Measurements from ENCODE around the gene OR9G4. TPM values are rescaled to one million over a fixed set of nuclear protein-coding genes. Genes with fewer than 3 reads are reported as not detected.

Gene OR9G4
- total and polyA plus RNA-seq, 10 of the 15 experiments (the other 5 are each of a cell fraction or from before 2014, with no cell fraction given), result not detected

DNA sequence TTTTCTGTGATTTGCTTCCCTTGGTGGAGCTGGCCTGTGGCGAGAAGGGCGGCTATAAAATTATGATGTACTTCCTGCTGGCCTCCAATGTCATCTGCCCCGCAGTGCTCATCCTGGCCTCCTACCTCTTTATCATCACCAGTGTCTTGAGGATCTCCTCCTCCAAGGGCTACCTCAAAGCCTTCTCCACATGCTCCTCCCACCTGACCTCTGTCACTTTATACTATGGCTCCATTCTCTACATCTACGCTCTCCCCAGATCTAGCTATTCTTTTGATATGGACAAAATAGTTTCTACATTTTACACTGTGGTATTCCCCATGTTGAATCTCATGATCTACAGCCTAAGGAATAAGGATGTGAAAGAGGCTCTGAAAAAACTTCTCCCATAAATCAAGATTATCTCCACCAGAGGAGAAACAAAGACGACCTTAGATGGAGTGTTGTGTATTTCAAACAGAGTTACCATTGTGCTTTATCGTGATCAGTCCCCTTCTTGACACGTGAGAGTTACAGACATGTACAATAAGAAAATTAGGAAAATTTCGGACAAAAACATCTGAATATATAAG lies 47.5 kb downstream of the OR9G4 start:
- Histone ChIP-seq H2AFZ (ENCODE audit: control insufficient read depth, low read depth, low read length) (no peak overlapping the region), H3K4me1 (ENCODE audit: control insufficient read depth, insufficient read depth, low read length) (no peaks in the 10 kb centered on the region), H3K4me3 (no peak overlapping the region), H3K36me3 (ENCODE audit: control insufficient read depth in 2 of 2, insufficient read depth in 2 of 2, low read length in 1 of 2) (no peaks in the 10 kb centered on the region), H3K4me2 (ENCODE audit: control insufficient read depth, insufficient read depth) (no peak overlapping the region), H4K20me1 (ENCODE audit: control insufficient read depth, insufficient read depth) (no peaks in the 10 kb centered on the region), H3K9me3 (replicated peaks; ENCODE audit: control insufficient read depth, insufficient read depth, low read length) (no peaks in the 10 kb centered on the region), H3K9ac (ENCODE audit: control insufficient read depth, insufficient read depth, low read length) (no peak overlapping the region), H3K27ac (ENCODE audit: control insufficient read depth, insufficient read depth) (no peak overlapping the region), H3K27me3 (replicated peaks in 1 of 2; ENCODE audit: control insufficient read depth in 2 of 2, insufficient read depth in 2 of 2, low read length in 1 of 2) (no peaks in the 10 kb centered on the region), H3K79me2 (ENCODE audit: control insufficient read depth, insufficient read depth, low read length) (no peaks in the 10 kb centered on the region)
- ChIA-PET POLR2A (no interaction called here), RAD21 (ENCODE audit: unreplicated experiment) (no interaction called here), CTCF (no interaction called here), SMC1A (ENCODE audit: uncharacterized antibody, unreplicated experiment) (no interaction called here)
- no peak for FAIRE-seq
- intact Hi-C loops (cut with micrococcal nuclease; ENCODE audit: unreplicated experiment), result no loop called here
- in situ Hi-C loops (cut with MboI), result no loop called here
- 15% methylated on average over 8 of the region's 8 CpGs for WGBS (ENCODE audit: insufficient coverage, insufficient replicate concordance, low lambda C conversion rate, missing lambda C conversion rate)
- no TSS peak for BruUV-seq (replicated peaks)
- no peak; the same call in 2 of the 3 replicates for ATAC-seq
- no peak for DNase-seq (ENCODE audit: low read depth, low spot score)
- TF ChIP-seq, protein P1, sequence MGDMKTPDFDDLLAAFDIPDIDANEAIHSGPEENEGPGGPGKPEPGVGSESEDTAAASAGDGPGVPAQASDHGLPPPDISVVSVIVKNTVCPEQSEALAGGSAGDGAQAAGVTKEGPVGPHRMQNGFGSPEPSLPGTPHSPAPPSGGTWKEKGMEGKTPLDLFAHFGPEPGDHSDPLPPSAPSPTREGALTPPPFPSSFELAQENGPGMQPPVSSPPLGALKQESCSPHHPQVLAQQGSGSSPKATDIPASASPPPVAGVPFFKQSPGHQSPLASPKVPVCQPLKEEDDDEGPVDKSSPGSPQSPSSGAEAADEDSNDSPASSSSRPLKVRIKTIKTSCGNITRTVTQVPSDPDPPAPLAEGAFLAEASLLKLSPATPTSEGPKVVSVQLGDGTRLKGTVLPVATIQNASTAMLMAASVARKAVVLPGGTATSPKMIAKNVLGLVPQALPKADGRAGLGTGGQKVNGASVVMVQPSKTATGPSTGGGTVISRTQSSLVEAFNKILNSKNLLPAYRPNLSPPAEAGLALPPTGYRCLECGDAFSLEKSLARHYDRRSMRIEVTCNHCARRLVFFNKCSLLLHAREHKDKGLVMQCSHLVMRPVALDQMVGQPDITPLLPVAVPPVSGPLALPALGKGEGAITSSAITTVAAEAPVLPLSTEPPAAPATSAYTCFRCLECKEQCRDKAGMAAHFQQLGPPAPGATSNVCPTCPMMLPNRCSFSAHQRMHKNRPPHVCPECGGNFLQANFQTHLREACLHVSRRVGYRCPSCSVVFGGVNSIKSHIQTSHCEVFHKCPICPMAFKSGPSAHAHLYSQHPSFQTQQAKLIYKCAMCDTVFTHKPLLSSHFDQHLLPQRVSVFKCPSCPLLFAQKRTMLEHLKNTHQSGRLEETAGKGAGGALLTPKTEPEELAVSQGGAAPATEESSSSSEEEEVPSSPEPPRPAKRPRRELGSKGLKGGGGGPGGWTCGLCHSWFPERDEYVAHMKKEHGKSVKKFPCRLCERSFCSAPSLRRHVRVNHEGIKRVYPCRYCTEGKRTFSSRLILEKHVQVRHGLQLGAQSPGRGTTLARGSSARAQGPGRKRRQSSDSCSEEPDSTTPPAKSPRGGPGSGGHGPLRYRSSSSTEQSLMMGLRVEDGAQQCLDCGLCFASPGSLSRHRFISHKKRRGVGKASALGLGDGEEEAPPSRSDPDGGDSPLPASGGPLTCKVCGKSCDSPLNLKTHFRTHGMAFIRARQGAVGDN (IDR thresholded peaks at IDR 0.05), result no peak
- no peak for TF ChIP-seq KLF5 (IDR thresholded peaks at IDR 0.05; ENCODE audit: partially characterized antibody)
- TF ChIP-seq EP300 (IDR thresholded peaks at IDR 0.05; ENCODE audit: borderline replicate concordance in 1 of 2, control insufficient read depth in 1 of 2, low read depth in 2 of 2, low read length in 2 of 2), result no peak
- no peak for TF ChIP-seq RCOR1 (conservative IDR thresholded peaks at IDR 0.05; ENCODE audit: low read depth, low read length)
- no peak for TF ChIP-seq TARDBP (IDR thresholded peaks at IDR 0.05; ENCODE audit: borderline replicate concordance)
- no peak for TF ChIP-seq SMAD5 (IDR thresholded peaks at IDR 0.05; ENCODE audit: low read depth)
- TF ChIP-seq MXI1 (IDR thresholded peaks at IDR 0.05; ENCODE audit: low read depth, low read length), result no peak
- no peak for TF ChIP-seq KAT2A (conservative IDR thresholded peaks at IDR 0.05; ENCODE audit: control insufficient read depth, low read depth, low read length)
- no peak for TF ChIP-seq TCF12 (IDR thresholded peaks at IDR 0.05; ENCODE audit: low read depth, low read length)
- TF ChIP-seq, protein P2, sequence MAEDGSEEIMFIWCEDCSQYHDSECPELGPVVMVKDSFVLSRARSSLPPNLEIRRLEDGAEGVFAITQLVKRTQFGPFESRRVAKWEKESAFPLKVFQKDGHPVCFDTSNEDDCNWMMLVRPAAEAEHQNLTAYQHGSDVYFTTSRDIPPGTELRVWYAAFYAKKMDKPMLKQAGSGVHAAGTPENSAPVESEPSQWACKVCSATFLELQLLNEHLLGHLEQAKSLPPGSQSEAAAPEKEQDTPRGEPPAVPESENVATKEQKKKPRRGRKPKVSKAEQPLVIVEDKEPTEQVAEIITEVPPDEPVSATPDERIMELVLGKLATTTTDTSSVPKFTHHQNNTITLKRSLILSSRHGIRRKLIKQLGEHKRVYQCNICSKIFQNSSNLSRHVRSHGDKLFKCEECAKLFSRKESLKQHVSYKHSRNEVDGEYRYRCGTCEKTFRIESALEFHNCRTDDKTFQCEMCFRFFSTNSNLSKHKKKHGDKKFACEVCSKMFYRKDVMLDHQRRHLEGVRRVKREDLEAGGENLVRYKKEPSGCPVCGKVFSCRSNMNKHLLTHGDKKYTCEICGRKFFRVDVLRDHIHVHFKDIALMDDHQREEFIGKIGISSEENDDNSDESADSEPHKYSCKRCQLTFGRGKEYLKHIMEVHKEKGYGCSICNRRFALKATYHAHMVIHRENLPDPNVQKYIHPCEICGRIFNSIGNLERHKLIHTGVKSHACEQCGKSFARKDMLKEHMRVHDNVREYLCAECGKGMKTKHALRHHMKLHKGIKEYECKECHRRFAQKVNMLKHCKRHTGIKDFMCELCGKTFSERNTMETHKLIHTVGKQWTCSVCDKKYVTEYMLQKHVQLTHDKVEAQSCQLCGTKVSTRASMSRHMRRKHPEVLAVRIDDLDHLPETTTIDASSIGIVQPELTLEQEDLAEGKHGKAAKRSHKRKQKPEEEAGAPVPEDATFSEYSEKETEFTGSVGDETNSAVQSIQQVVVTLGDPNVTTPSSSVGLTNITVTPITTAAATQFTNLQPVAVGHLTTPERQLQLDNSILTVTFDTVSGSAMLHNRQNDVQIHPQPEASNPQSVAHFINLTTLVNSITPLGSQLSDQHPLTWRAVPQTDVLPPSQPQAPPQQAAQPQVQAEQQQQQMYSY (CRISPR knock-in tag; IDR thresholded peaks at IDR 0.05), result no peak
- no peak for TF ChIP-seq YY1 (IDR thresholded peaks at IDR 0.05; ENCODE audit: low read depth, low read length)
- TF ChIP-seq KDM1A (IDR thresholded peaks at IDR 0.05; ENCODE audit: borderline replicate concordance), result no peak
- TF ChIP-seq, protein P3, sequence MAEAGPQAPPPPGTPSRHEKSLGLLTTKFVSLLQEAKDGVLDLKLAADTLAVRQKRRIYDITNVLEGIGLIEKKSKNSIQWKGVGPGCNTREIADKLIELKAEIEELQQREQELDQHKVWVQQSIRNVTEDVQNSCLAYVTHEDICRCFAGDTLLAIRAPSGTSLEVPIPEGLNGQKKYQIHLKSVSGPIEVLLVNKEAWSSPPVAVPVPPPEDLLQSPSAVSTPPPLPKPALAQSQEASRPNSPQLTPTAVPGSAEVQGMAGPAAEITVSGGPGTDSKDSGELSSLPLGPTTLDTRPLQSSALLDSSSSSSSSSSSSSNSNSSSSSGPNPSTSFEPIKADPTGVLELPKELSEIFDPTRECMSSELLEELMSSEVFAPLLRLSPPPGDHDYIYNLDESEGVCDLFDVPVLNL (IDR thresholded peaks at IDR 0.05; ENCODE audit: low read depth, low read length), result no peak
- no peak for TF ChIP-seq CHD4 (IDR thresholded peaks at IDR 0.05)
- TF ChIP-seq STAT1 (conservative IDR thresholded peaks at IDR 0.05), result no peak
- TF ChIP-seq IRF4 (IDR thresholded peaks at IDR 0.05; ENCODE audit: low read depth, low read length), result no peak
- TF ChIP-seq SUPT20H (IDR thresholded peaks at IDR 0.05; ENCODE audit: borderline replicate concordance, control insufficient read depth, low read depth, low read length), result no peak

Measured in GM12878 (cell line).